HG03460 (cell line): ENCODE results near the gene ADCY9.
"Not testable (repeated sequence)": the region's sequence is repeated elsewhere in the genome, so short reads cannot be mapped to it uniquely, and the experiment has no call there.

ENCODE experiments used
- ATAC-seq: cut with Tn5 transposase; IDR thresholded peaks from one replicate; pipeline ENCODE4 v1.9.1; 2021; ENCODE audit not compliant: unreplicated experiment

Gene ADCY9

GRCh38 chr16:4038448-4038847 is 77.8 kb downstream of the ADCY9 start:
- no peak for ATAC-seq

- ATAC-seq, result not testable (repeated sequence)
Measured at GRCh38 chr16:4036952-4037351, 79.3 kb downstream of the ADCY9 start.

GRCh38 chr16:4034963-4035362 is 81.3 kb downstream of the ADCY9 start:
- no peak for ATAC-seq

GRCh38 chr16:4033951-4034350 is 82.3 kb downstream of the ADCY9 start:
- no peak for ATAC-seq

- ATAC-seq, result no peak
Measured at GRCh38 chr16:4032768-4033167, 83.5 kb downstream of the ADCY9 start.

- ATAC-seq, result no peak
Measured at GRCh38 chr16:4028144-4028543, 88.1 kb downstream of the ADCY9 start.

- ATAC-seq, result no peak
Measured at GRCh38 chr16:4026854-4027253, 89.4 kb downstream of the ADCY9 start.

GRCh38 chr16:4025428-4025827 is 90.8 kb downstream of the ADCY9 start:
- ATAC-seq, result no peak

GRCh38 chr16:4021916-4022315 is 94.3 kb downstream of the ADCY9 start:
- ATAC-seq, result no peak

GRCh38 chr16:4021070-4021779 is 95.0 kb downstream of the ADCY9 start:
- no peak for ATAC-seq

GRCh38 chr16:4019371-4019791 is 96.9 kb downstream of the ADCY9 start:
- no peak for ATAC-seq

GRCh38 chr16:4018391-4018790 is 97.9 kb downstream of the ADCY9 start:
- ATAC-seq, result no peak

- ATAC-seq, result no peak
Measured at GRCh38 chr16:4017807-4018206, 98.4 kb downstream of the ADCY9 start.

GRCh38 chr16:4016658-4017057 is 99.6 kb downstream of the ADCY9 start:
- ATAC-seq, result no peak

- ATAC-seq, result no peak
Measured at GRCh38 chr16:4016005-4016352, 100.3 kb downstream of the ADCY9 start.

GRCh38 chr16:4015275-4016004 is 100.8 kb downstream of the ADCY9 start:
- no peak for ATAC-seq

- no peak for ATAC-seq
Measured at GRCh38 chr16:4011940-4012629, 104.2 kb downstream of the ADCY9 start.

- no peak for ATAC-seq
Measured at GRCh38 chr16:4011225-4011939, 104.9 kb downstream of the ADCY9 start.

- ATAC-seq, result no peak
Measured at GRCh38 chr16:4010225-4011158, 105.8 kb downstream of the ADCY9 start.

GRCh38 chr16:4009177-4009576 is 107.1 kb downstream of the ADCY9 start:
- ATAC-seq, result no peak
